GM19099 (cell line): Measurements from ENCODE around the gene EBF3.

ENCODE experiments used
- POLR2A ChIP-seq: IDR thresholded peaks from 3 replicates; pipeline ENCODE4 v1.6.1; 2011; ENCODE audit warnings: low read depth; ENCODE audit not compliant: insufficient read length; ENCODE audit errors: extremely low read depth

Gene EBF3

GRCh38 chr10:129944456-129944855, 19.6 kb downstream of the EBF3 start:
- no peak for TF ChIP-seq POLR2A

DNA sequence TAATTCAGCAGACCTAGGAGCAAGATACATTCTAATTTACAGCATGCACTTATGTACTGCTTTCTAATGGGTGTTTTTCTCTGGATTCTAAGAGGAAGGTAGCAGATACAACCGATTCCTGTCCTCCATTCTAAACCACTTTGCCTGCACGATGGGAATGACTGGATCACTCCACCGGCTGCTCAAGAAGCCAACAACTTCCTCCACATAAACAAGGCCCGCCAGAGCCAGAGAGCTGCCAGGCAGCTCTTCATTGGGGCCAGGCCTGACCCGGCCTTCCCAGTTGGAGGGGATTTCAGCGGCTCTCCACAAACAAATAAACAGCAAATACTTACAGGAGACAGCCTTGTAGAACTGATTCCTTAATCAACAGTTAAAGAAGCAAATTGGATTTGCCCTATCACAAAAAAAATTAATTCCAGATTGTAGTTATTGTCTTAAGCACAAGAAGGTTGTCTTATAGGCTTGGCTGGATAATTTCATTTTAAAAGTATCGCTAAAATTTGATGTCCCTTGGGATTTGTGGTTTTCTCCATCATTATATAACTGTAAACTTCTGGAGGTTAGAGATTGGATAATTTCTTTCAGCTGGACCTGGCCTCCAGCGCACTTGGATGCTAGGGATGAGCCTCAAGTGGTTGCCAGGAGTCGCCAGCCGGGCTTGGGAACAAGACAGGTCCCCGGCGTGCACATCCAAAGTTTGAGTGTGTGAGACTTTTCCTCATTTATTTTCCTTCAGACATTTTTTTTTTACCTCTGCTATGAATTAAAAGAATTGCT, 20.9 kb downstream of the EBF3 start:
- no peak for TF ChIP-seq POLR2A

- TF ChIP-seq POLR2A: no peak
These were observed 21.7 kb downstream of the EBF3 start for GRCh38 chr10:129942391-129942790.

DNA sequence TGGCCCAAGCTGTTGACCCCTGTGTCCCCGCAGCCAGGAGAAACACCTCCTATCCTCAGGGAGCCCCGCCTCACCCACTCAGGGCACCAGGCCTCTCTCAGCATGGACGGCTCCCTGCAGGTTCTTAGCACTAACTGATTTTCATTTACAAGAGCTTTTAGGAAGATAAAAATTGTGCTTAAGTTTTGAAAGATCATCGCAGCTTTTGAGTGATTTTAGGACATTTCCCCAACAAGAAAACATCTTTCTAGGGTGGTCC, 22.1 kb downstream of the EBF3 start:
- no peak for TF ChIP-seq POLR2A

- no peak for TF ChIP-seq POLR2A
These were observed 22.7 kb downstream of the EBF3 start for GRCh38 chr10:129941199-129942018.

DNA sequence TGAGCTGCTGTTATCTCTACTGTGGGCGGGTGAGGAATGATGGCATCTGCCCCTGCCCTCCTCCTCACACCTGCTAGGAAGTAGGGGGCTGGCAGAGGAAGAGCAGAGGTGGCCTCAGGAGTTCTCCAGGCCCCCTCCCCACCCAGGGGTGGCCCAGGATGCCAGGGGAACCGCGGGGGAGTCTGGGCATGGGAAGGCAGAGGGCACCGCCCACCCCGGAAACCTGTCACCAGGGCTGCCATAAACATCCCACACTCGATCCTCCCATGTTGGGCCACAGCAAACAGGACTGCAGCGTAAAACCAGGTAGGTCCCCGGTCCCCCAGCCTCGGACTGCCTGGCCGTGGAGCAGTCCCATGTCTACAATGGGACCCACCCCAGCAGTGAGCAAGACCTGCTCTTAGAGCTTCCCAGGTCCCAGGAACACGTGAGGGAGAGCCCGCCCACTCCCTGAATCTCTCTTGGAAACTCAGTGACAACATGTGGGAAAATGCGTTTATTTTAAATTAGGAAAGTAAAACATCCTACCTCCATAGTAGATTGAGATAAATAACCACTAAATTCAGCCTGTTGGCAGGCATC, 23.4 kb downstream of the EBF3 start:
- TF ChIP-seq POLR2A: no peak

DNA sequence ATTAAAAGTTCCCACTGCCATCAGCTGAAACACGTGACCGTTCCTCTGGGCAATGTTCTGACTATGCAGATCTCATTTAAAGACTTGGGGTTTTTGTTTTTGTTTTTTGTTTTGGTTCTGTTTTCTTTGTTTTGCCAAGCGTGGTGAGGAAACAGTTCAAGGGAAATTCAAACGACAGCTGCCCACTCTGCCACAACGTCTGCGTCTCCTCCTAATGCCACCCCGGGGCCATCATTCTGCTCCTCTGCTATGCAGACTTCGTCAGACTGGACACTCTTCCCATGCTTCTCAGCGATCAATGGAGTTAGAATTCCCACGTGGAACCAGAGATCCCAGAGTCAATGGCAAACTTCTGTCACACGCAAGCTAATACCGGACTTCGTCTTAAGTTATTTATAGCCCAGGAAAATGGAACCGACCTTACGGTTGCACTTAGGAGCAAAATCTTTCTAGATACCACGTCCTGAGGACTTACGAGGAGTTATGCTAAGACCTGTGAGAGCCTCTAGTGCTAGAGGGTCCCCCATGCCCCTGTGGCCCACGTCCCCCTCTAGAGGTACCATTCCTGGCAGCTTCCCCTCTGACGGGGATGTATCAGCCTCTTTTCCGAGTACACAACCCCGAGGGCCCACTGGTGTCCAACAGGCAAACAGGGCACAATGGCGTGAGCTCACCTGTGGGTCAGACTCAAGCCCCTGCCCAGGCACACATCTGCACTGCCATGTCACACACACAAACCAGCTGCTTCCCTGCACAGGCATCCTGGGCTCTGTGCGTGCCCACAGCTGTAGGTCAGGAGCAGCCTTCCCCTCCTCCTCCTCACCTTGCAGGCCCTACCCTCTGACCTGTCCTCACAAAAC, 24.4 kb downstream of the EBF3 start:
- no peak for TF ChIP-seq POLR2A

GRCh38 chr10:129938460-129938859, 25.6 kb downstream of the EBF3 start:
- no peak for TF ChIP-seq POLR2A

DNA sequence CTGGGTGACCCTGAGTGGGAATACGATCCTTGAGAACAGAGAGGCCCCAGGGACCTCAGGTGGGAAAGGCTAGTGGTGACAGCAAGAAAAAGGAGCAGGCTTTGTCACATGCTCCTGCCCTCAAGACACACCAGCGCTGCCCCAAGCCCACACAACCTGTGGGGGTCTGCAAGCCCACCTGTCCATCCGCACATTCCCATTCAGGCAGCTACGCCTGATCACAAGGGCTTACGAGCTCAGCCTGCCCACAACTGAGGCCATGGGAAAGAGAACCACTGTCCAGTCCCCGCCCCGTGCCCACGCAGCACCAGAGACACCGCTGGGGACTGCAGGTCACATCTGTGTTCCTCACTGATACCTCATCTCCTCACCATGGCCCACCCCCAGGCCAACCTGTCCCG, 26.7 kb downstream of the EBF3 start:
- no peak for TF ChIP-seq POLR2A

- no peak for TF ChIP-seq POLR2A
These were observed 27.2 kb downstream of the EBF3 start for GRCh38 chr10:129936923-129937300.

GRCh38 chr10:129936266-129936922, 27.7 kb downstream of the EBF3 start:
- no peak for TF ChIP-seq POLR2A

GRCh38 chr10:129935867-129936152, 28.3 kb downstream of the EBF3 start:
- TF ChIP-seq POLR2A: no peak

DNA sequence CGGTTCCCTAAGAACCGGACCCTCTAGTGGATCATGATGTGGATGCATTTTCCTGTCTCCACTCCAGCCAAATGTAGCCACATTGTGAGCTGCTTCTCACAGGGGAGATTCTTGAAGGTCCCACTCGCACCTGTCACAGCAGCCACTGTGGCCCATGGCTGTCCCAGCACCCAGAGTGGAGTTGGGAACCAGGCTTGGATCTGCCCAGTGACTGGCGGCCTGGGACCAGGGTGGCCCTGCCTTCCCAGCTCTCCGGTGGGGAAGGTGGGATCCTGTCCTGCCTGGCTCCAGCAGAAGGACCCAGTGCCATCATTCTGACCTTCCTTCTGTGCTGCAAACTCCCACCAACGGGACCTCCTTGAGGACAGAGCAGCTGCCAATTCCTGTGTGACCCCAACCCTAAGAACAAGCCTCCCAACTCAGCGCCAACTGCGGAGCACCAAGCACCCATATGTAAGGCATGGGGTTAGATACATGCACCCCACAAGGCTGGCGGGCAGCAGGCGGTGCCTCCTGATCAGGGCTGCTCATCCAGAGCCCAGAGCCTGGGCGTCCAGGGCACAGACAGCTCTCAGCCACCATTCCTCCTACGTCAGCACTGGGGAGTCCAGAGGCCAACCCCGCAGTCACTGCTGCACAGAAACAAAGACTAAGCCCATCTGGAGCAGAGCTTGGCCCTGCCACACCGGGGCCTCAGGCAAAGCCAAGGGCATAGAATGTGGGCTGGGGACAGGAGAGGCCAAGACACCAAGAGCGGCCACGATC, 28.8 kb downstream of the EBF3 start:
- TF ChIP-seq POLR2A: no peak
